GM12878 (cell line): ENCODE results near the gene SETD7. TPM values are rescaled to one million over a fixed set of nuclear protein-coding genes. Genes with fewer than 3 reads are reported as not detected.

Source experiments
- ATAC-seq: fragments of 200-7000 bp; cut with Tn5 transposase; 3 replicates; pipeline ENCODE4 v1.9.1; 2020; ENCODE audit warnings: mild to moderate bottlenecking, moderate library complexity
- BruUV-seq: library from RNA; stranded (reverse); fragments of 400-500 nt; replicated peaks from 2 replicates; lab custom pipeline; 2021; lab: Mats Ljungman, UMichigan
- CTCF ChIA-PET: fragments of 300-600 bp; sonication (Branson Sonifier 250); formaldehyde crosslinking; extraction: SDS; loops from one replicate; lab custom pipeline; 2021; ENCODE audit warnings: inconsistent platforms; lab: Yijun Ruan, JAX
- POLR2A ChIA-PET: fragments of 350-600 bp; formaldehyde crosslinking; extraction: SDS; loops from one replicate; lab custom pipeline; 2021; ENCODE audit warnings: inconsistent platforms; lab: Charles Lee
- RAD21 ChIA-PET: fragments of 300-600 bp; sonication (Branson Sonifier 250); formaldehyde crosslinking; loops from one replicate; lab custom pipeline; 2023; ENCODE audit warnings: antibody characterized with exemption; ENCODE audit not compliant: unreplicated experiment; lab: Charles Lee
- SMC1A ChIA-PET: fragments of 300-600 bp; sonication (Branson Sonifier 250); formaldehyde crosslinking; loops from one replicate; lab custom pipeline; 2023; ENCODE audit not compliant: unreplicated experiment, uncharacterized antibody; lab: Charles Lee
- DNase-seq: peaks from one replicate; pipeline ENCODE4 v3.0.0-alpha.2; 2011; ENCODE audit warnings: low read depth, low spot score
- FAIRE-seq: peaks from 3 replicates; lab custom pipeline; 2011; peaks lifted over from hg19 to GRCh38; lab: Jason Lieb, UNC
- H2AFZ ChIP-seq: 2 replicates; pipeline ENCODE4 v1.6.0; 2011; ENCODE audit warnings: low read depth, low read length, control low read depth; ENCODE audit not compliant: control insufficient read depth
- H3K27ac ChIP-seq: 2 replicates; pipeline ENCODE4 v1.5.1; 2011; ENCODE audit warnings: control low read depth; ENCODE audit not compliant: control insufficient read depth, insufficient read depth
- H3K27me3 ChIP-seq, 2 experiments: replicated peaks in 1 of 2; 2 replicates each; pipeline versions ENCODE4 v1.6.0 to v1.6.1; 2011; ENCODE audit warnings: low read length in 1 of 2; ENCODE audit not compliant: control insufficient read depth in 2 of 2, insufficient read depth in 2 of 2
- H3K36me3 ChIP-seq, 2 experiments: 2 replicates each; pipeline ENCODE4 v1.5.1; 2011; ENCODE audit warnings: low read length in 1 of 2; ENCODE audit not compliant: control insufficient read depth in 2 of 2, insufficient read depth in 2 of 2
- H3K4me1 ChIP-seq: 2 replicates; pipeline ENCODE4 v1.6.1; 2011; ENCODE audit warnings: mild to moderate bottlenecking, low read length, moderate library complexity, mixed read lengths; ENCODE audit not compliant: control insufficient read depth, insufficient read depth
- H3K4me2 ChIP-seq: 2 replicates; pipeline ENCODE4 v1.6.0; 2011; ENCODE audit warnings: control low read depth; ENCODE audit not compliant: control insufficient read depth, insufficient read depth
- H3K4me3 ChIP-seq: fragments of 200-600 bp; sonication (generic); 2 replicates; pipeline ENCODE4 v1.5.1; 2016
- H3K79me2 ChIP-seq: 2 replicates; pipeline ENCODE4 v1.6.0; 2011; ENCODE audit warnings: low read length; ENCODE audit not compliant: control insufficient read depth, insufficient read depth
- H3K9ac ChIP-seq: 2 replicates; pipeline ENCODE4 v1.8.0; 2011; ENCODE audit warnings: low read length, control low read depth, mixed read lengths; ENCODE audit not compliant: control insufficient read depth, insufficient read depth
- H3K9me3 ChIP-seq: replicated peaks from 3 replicates; pipeline ENCODE4 v1.5.1; 2011; ENCODE audit warnings: mild to moderate bottlenecking, low read length; ENCODE audit not compliant: control insufficient read depth, insufficient read depth
- H4K20me1 ChIP-seq: 2 replicates; pipeline ENCODE4 v1.6.0; 2011; ENCODE audit not compliant: control insufficient read depth, insufficient read depth
- BMI1 ChIP-seq: fragments of 450-650 bp; IDR thresholded peaks from 2 replicates; pipeline ENCODE4 v1.6.1; 2016; ENCODE audit warnings: mild to moderate bottlenecking, moderate library complexity, borderline replicate concordance
- KAT2A ChIP-seq: conservative IDR thresholded peaks from 2 replicates; pipeline ENCODE4 v1.6.1; 2011; ENCODE audit warnings: low read depth, low read length; ENCODE audit not compliant: control insufficient read depth
- POU2F2 ChIP-seq: IDR thresholded peaks from 3 replicates; pipeline ENCODE4 v1.6.1; 2011; ENCODE audit warnings: low read depth, mild to moderate bottlenecking, low read length, borderline replicate concordance
- SIN3A ChIP-seq: IDR thresholded peaks from 2 replicates; pipeline ENCODE4 v1.6.1; 2012; ENCODE audit warnings: low read depth, low read length, improper control_type of control experiment
- TBL1XR1 ChIP-seq: IDR thresholded peaks from 2 replicates; pipeline ENCODE4 v1.6.1; 2012; ENCODE audit warnings: low read depth, low read length, improper control_type of control experiment
- TCF7 ChIP-seq: IDR thresholded peaks from 2 replicates; pipeline ENCODE4 v1.6.1; 2014; ENCODE audit warnings: antibody characterized with exemption, borderline replicate concordance
- WGBS: methylation state at CpG from one replicate; pipeline ENCODE4 v1.1.6; 2016; ENCODE audit warnings: low lambda C conversion rate; ENCODE audit not compliant: insufficient replicate concordance, insufficient coverage; ENCODE audit errors: missing lambda C conversion rate; 5-methylcytosine and 5-hydroxymethylcytosine counted together
- in situ Hi-C: fragments of 300-500 bp; cut with MboI; formaldehyde crosslinking; loops from 9 replicates; pipeline ENCODE4 v1.14.3; 2018; ENCODE audit warnings: mixed read lengths
- intact Hi-C: fragments of 100-400 bp; cut with micrococcal nuclease; formaldehyde crosslinking; loops from one replicate; pipeline ENCODE4 v1.14.2; 2022; ENCODE audit not compliant: unreplicated experiment
- polyA plus RNA-seq, 11 experiments: library from polyadenylated mRNA; depleted of rRNA in 4 of 11; unstranded in 6 of 11; stranded (reverse) in 5 of 11; fragments of >200 nt; fragmentation: Nextera tagmentation in 4 of 11; fragmentation: Illumina TruSeq in 1 of 11; extraction: Ambion mirVana in 4 of 11; extraction: Trizol in 1 of 11; gene quantifications; 1 replicate in 1 of 11; 2 replicates in 10 of 11; pipeline versions ENCODE4 v1.2.1 to v1.2.3, GENCODE V29; 2011 to 2016; ENCODE audit warnings: inconsistent platforms in 2 of 11, missing spikeins in 2 of 11, low read depth in 1 of 11
- total RNA-seq, 4 experiments: library from RNA; depleted of rRNA in 3 of 4; stranded (reverse); fragments of >200 nt in 3 of 4; fragmentation: Illumina TruSeq in 1 of 4; extraction: Trizol in 1 of 4; gene quantifications; 2 replicates each; pipeline versions ENCODE4 v1.2.1 to v1.2.3, GENCODE V29; 2013 to 2021

SETD7 gene
- total and polyA plus RNA-seq, 10 of the 15 experiments (the other 5 are each of a cell fraction or from before 2014, with no cell fraction given) = 0.03 to 0.82 (median 0.44) TPM

GRCh38 chr4:139559687-139560086 is 3.7 kb upstream of the SETD7 start (continued):
- no peak for TF ChIP-seq POU2F2
- no peak for TF ChIP-seq SIN3A
- no peak for TF ChIP-seq TBL1XR1
- no peak for TF ChIP-seq TCF7
- TF ChIP-seq KAT2A = no peak

- Histone ChIP-seq H3K27ac (no peak overlapping the region), H4K20me1 (no peaks in the 10 kb centered on the region), H3K4me3 (no peak overlapping the region), H3K4me1 (peaks cover 8% of the 10 kb centered on the region; the same call in 1 of the 2 replicates), H3K36me3 (no peaks in the 10 kb centered on the region), H3K4me2 (no peak overlapping the region), H3K9me3 (no peaks in the 10 kb centered on the region), H2AFZ (no peak overlapping the region), H3K9ac (no peak overlapping the region), H3K79me2 (no peaks in the 10 kb centered on the region), H3K27me3 (peaks cover 14 to 23% of the 10 kb centered on the region in 2 experiments)
- WGBS = 73% methylated on average over 5 of the region's 5 CpGs
- in situ Hi-C loops (no loop called here), intact Hi-C loops (no loop called here)
- CTCF ChIA-PET = no interaction called here
- DNase-seq (no peak), FAIRE-seq (no peak), ATAC-seq (no peak)
- BruUV-seq = no TSS peak
- POLR2A ChIA-PET = interaction anchor here (1.0 kb wide), 1 partner anchor 10 kb away, joined by 3 read pairs; no protein-coding TSS in a partner anchor
- TF ChIP-seq BMI1 = no peak
- RAD21 ChIA-PET = no interaction called here
- SMC1A ChIA-PET = no interaction called here
Measured at GRCh38 chr4:139559089-139559479, 3.1 kb upstream of the SETD7 start.
